Transverse colon (tissue), 4 donors: Measurements from ENCODE around the gene PLAGL2.

Source experiments
- CTCF ChIP-seq, 5 experiments: fragments of 200-600 bp in 3 of 5; fragments of 450-650 bp in 2 of 5; sonication (generic) in 3 of 5; IDR thresholded peaks; 1 replicate in 2 of 5; 2 replicates in 3 of 5; pipeline ENCODE4 v1.5.1; 2016 to 2017; ENCODE audit warnings: antibody characterized with exemption in 5 of 5, inconsistent platforms in 3 of 5, mild to moderate bottlenecking in 2 of 5, moderate library complexity in 1 of 5
- EP300 ChIP-seq: sonication (generic); formaldehyde crosslinking; IDR thresholded peaks from one replicate; pipeline ENCODE4 v1.6.1; 2017; ENCODE audit warnings: antibody characterized with exemption, low read depth
- POLR2AphosphoS5 ChIP-seq, 3 donors: sonication (generic); formaldehyde crosslinking; IDR thresholded peaks; one replicate each; pipeline ENCODE4 v1.6.1; 2016; ENCODE audit warnings: antibody characterized with exemption in 3 of 3

GRCh38 chr20:32191873-32192272 is 15.7 kb downstream of the PLAGL2 start:
- TF ChIP-seq CTCF (IDR thresholded peaks at IDR 0.05), result no peak
- TF ChIP-seq EP300, result no peak
- TF ChIP-seq POLR2AphosphoS5 (IDR thresholded peaks at IDR 0.05), result no peak
